HG03025 (cell line): ENCODE measurements around the gene GOLT1A.

Source experiments
- ATAC-seq: cut with Tn5 transposase; IDR thresholded peaks from one replicate; pipeline ENCODE4 v1.9.1; 2021; ENCODE audit warnings: mild to moderate bottlenecking, moderate library complexity; ENCODE audit not compliant: unreplicated experiment, low FRiP score

GOLT1A gene

GRCh38 chr1:204194771-204195170 lies 19.0 kb downstream of the GOLT1A start:
- ATAC-seq = no peak

GRCh38 chr1:204194080-204194479 lies 19.7 kb downstream of the GOLT1A start:
- ATAC-seq = no peak

- no peak for ATAC-seq
These were observed 21.0 kb downstream of the GOLT1A start for GRCh38 chr1:204192589-204193352.

GRCh38 chr1:204192046-204192445 lies 21.7 kb downstream of the GOLT1A start:
- no peak for ATAC-seq

DNA sequence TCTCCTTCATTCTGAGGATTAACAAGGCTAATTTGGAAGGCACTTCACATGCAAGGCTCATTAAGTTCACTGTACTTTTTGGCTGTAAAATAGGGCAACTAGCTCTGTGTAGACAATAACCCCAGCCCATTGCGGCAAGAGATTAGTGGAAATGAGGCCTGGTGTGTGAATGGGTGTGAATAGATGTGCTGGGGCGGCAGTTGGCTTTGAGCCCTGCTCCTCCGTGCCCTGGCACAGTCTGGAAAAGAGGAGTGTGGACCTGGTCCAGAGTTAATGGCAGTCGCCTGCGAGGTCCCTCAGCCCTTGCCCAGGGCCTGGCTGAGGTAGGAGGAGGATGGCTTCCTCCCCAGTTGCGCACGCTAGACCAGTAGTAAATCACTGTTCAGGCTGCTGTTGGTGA lies 22.3 kb downstream of the GOLT1A start:
- ATAC-seq = no peak

GRCh38 chr1:204190212-204191211 lies 23.3 kb downstream of the GOLT1A start:
- no peak for ATAC-seq

GRCh38 chr1:204188959-204189639 lies 24.7 kb downstream of the GOLT1A start:
- no peak for ATAC-seq

GRCh38 chr1:204186597-204186996 lies 27.2 kb downstream of the GOLT1A start:
- no peak for ATAC-seq

DNA sequence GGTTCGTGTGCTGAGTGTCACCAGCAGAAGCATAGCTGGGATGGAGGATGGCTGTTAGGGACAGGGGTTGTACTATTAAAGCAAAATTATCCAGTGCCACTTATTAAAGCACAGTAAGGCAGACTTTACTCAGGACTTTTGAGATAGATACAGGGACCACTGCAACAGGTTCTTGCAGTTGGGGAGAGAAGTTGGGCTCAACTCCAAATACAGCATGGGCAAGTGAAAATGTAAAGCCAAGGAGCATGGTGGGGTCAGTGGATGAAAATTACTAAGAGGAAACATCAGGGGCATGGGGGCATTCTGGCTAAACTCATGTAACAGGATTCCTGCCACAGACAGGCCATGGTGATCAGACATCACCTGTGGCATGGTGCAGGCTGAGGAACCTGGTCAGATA lies 32.7 kb downstream of the GOLT1A start:
- no peak for ATAC-seq

GRCh38 chr1:204180133-204180532 lies 33.7 kb downstream of the GOLT1A start:
- ATAC-seq = no peak

DNA sequence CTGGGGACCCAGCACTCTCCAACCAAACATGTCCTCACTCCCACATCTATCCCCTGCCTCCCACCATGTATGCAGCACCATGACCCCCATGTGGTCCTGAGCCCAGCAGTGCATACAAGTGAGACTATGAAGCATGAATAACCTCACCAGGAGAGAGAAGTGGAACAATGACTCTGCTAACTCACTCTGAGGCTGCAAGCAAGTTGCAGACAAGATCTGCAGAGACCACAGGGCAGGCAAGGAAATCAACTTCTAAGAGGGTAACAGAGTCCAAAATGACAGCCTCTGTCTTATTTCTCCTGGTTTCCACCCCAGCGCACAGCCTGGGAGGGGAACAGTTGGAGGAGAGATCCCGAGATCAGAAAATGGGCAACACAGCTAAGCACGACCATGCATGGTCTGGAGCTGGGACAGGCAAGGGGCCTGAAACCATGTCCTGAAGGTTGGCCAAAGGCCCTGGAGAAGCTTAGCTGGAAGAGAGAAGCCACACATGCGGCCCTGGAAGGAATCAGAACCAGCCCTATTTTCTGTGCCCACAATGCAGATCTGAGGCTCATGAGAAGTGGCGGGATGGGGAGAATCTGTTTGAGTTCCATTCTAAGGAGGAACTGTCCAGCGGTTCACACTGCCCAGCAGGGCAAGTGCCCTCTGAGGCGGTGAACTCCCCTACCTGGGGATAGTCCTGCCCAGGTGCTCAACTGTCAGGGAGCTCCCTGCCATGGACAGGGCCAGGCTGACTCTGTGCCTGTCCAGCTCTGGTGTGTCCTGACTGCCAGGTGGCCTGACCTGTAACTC lies 35.1 kb downstream of the GOLT1A start:
- no peak for ATAC-seq

- no peak for ATAC-seq
These were observed 36.7 kb downstream of the GOLT1A start for GRCh38 chr1:204177133-204177532.

GRCh38 chr1:204176049-204176448 lies 37.7 kb downstream of the GOLT1A start:
- ATAC-seq = no peak

DNA sequence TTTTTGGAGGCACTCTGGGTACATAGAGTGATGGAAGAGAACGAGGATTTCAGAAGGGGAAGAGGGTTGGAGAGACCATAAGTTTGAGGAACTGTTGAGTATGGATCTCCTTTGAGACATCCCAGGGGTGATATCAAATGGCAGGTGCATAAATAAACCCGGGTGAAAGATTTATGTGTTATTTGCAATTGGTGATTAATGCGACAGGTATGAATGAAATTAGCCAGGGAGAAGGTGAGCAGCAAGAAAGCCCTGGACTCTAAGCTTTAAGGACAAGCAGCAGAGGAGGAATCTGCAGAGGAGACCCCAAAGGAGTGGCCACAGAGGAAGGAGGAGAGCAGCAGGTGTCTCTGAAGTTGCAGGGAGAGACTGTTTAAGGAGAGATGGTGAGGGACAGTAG lies 38.8 kb downstream of the GOLT1A start:
- no peak for ATAC-seq

DNA sequence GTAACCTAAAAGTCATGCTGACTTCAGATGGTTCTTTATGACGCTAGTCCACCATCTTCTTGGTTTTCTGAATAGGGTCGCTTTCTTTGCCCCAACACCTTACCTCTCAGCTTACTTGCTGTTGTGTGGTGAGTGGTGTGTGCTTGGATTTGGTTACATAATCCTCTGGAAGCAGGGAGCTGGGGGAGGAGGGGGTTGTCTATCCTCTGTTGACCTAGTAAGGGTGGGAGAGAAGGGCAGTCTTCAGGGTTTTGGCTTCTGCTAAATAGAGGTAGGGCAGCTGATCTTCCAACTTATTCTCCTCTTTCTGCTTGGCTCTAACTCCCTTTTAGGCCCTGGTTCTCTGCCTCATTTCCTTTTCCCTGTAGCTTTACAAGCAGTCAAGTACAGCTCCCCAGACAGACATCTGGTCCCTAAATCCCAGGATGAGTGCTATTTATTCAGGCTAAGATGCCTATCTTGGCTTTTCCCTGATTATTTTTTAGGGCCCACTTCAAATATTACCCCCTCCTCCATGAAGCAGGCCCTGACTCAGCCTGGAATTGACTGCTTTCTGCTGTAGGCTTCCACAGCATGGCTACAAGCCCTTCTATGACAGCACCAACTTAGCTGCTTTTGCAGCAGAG lies 41.3 kb downstream of the GOLT1A start:
- no peak for ATAC-seq

- no peak for ATAC-seq
These were observed 42.0 kb downstream of the GOLT1A start for GRCh38 chr1:204171751-204172178.

DNA sequence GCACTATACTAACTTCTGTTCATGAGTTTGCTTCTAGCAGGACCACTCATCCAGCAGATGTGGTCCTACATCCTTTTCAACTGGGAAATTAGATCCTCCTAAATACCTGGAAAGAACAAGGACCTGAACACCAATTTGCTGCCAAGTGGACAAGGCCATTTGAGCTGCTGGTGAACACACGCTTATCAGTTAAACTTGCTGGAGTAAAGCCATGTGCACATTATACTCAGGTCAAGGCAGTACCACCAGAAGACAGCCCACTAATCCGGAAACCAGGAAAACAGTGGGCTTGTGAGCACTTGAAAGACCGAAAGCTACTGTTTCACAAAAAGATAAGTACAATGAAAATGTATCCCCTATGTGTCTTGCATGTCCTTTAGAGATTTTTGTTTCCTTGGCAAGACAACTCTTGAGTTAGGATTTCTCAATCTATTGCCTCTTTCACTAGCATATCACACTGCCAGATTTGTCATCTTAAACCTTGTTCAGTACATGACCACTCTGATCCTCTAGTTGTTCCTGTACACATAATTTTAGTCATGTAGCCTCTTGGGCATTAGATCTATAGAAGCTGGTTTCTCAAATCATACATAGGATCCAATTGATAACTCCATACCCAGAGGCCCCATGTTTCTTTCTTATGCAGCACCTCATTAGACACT lies 43.2 kb downstream of the GOLT1A start:
- no peak for ATAC-seq

GRCh38 chr1:204169858-204170257 lies 43.9 kb downstream of the GOLT1A start:
- ATAC-seq = no peak

DNA sequence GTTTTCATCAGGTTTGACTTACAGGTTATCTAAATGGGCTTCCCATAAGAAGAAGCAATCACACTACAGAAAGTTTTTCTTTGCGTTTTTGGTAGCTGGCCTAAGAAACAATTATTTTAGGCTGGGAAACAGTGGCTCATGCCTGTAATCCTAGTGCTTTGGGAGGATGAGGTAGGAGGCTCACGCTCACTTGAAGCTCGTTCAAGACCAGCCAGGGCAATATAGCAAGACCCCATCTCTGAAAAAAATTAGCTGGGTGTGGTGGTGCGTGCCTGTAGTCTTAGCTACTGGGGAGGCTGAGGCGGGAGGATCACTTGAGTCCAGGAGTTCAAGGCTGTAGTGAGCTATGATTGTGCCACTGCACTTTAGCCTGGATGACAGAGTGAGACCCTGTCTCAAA lies 46.1 kb downstream of the GOLT1A start:
- ATAC-seq = no peak
